ENCODE measurements around the gene UBE2G1. TPM values are rescaled to one million over a fixed set of nuclear protein-coding genes. Genes with fewer than 3 reads are reported as not detected.

UBE2G1 gene
- total and polyA plus RNA-seq, 9 of the 15 experiments (the other 6 are each of a cell fraction or from before 2014, with no cell fraction given) = 10.1 to 65.9 (median 29.7) TPM

DNA sequence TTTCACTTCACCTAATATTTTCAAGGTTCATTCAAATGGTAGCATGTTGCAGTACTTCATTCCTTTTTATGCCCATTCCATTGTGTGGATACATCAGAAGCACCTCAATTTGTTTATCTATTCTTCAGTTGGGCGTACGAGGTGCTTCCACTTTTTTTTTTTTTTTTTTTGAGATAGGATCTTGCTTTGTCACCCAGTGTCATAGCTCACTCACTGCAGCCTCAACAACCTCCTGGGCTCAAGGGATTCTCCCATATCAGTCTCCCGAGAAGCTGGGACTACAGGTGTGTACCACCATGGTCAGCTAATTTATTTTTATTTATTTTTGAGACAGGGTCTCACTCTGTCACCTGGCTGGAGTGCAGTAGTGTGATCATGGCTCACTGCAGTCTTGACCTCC, 44.7 kb upstream of the UBE2G1 start (continued):
- TF ChIP-seq, protein P1, sequence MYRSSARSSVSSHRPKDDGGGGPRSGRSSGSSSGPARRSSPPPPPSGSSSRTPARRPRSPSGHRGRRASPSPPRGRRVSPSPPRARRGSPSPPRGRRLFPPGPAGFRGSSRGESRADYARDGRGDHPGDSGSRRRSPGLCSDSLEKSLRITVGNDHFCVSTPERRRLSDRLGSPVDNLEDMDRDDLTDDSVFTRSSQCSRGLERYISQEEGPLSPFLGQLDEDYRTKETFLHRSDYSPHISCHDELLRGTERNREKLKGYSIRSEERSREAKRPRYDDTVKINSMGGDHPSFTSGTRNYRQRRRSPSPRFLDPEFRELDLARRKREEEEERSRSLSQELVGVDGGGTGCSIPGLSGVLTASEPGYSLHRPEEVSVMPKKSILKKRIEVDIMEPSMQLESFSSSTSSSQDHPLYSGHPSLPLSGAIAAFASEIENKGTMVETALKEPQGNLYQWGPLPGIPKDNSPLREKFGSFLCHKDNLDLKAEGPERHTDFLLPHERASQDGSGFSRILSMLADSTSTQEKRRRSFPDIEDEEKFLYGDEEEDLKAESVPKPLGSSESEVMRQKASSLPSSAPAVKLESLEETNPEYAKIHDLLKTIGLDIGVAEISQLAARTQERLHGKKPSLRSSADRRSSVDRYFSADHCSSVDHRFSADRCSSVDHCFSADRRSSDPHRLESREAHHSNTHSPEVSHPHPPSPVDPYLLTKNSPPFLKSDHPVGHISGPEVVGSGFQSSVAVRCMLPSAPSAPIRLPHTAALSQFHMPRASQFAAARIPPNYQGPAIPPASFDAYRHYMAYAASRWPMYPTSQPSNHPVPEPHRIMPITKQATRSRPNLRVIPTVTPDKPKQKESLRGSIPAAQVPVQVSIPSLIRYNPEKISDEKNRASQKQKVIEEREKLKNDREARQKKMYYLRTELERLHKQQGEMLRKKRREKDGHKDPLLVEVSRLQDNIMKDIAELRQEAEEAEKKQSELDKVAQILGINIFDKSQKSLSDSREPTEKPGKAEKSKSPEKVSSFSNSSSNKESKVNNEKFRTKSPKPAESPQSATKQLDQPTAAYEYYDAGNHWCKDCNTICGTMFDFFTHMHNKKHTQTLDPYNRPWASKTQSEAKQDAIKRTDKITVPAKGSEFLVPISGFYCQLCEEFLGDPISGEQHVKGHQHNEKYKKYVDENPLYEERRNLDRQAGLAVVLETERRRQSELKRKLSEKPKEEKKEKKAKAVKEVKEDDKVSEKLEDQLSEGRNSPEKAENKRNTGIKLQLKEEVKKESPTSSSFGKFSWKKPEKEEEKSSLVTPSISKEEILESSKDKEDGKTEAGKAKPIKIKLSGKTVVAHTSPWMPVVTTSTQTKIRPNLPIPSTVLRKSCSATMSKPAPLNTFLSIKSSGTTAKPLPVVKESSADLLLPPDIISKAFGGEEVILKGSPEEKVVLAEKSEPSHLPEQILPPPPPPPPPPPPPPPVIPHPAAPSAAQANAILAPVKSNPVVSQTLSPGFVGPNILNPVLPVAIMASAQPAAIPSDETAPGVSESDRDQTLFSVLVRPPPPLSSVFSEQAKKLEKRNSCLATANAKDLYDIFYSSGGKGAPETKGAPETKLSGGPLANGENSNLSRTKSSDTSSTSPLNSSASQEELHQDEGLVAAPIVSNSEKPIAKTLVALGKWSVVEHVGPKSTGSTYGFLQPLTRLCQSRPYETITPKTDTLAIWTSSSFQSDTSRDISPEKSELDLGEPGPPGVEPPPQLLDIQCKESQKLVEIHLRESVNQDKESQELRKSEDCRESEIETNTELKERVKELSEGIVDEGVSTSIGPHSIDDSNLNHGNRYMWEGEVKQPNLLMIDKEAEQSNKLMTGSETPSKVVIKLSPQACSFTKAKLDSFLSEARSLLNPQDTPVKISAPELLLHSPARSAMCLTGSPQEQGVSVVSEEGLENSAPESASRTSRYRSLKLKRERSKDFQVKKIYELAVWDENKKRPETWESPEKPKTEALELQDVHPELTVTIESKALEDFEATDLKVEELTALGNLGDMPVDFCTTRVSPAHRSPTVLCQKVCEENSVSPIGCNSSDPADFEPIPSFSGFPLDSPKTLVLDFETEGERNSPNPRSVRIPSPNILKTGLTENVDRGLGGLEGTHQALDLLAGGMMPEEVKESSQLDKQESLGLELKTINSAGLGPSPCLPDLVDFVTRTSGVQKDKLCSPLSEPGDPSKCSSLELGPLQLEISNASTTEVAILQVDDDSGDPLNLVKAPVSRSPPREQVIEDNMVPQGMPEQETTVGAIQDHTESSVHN (IDR thresholded peaks at IDR 0.05; ENCODE audit: borderline replicate concordance in 1 of 2, low read depth in 1 of 2) = no peak
- no peak for TF ChIP-seq HNRNPUL1 (IDR thresholded peaks at IDR 0.05; ENCODE audit: low read length)
- no peak for TF ChIP-seq RB1 (IDR thresholded peaks at IDR 0.05; ENCODE audit: low read depth)
- no peak for TF ChIP-seq CREBBP (IDR thresholded peaks at IDR 0.05; ENCODE audit: low read depth, low read length)
- TF ChIP-seq, protein P2, sequence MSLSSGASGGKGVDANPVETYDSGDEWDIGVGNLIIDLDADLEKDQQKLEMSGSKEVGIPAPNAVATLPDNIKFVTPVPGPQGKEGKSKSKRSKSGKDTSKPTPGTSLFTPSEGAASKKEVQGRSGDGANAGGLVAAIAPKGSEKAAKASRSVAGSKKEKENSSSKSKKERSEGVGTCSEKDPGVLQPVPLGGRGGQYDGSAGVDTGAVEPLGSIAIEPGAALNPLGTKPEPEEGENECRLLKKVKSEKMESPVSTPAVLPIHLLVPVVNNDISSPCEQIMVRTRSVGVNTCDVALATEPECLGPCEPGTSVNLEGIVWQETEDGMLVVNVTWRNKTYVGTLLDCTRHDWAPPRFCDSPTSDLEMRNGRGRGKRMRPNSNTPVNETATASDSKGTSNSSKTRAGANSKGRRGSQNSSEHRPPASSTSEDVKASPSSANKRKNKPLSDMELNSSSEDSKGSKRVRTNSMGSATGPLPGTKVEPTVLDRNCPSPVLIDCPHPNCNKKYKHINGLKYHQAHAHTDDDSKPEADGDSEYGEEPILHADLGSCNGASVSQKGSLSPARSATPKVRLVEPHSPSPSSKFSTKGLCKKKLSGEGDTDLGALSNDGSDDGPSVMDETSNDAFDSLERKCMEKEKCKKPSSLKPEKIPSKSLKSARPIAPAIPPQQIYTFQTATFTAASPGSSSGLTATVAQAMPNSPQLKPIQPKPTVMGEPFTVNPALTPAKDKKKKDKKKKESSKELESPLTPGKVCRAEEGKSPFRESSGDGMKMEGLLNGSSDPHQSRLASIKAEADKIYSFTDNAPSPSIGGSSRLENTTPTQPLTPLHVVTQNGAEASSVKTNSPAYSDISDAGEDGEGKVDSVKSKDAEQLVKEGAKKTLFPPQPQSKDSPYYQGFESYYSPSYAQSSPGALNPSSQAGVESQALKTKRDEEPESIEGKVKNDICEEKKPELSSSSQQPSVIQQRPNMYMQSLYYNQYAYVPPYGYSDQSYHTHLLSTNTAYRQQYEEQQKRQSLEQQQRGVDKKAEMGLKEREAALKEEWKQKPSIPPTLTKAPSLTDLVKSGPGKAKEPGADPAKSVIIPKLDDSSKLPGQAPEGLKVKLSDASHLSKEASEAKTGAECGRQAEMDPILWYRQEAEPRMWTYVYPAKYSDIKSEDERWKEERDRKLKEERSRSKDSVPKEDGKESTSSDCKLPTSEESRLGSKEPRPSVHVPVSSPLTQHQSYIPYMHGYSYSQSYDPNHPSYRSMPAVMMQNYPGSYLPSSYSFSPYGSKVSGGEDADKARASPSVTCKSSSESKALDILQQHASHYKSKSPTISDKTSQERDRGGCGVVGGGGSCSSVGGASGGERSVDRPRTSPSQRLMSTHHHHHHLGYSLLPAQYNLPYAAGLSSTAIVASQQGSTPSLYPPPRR (CRISPR knock-in tag; IDR thresholded peaks at IDR 0.05; ENCODE audit: borderline replicate concordance) = no peak
- no peak for TF ChIP-seq NFYB (IDR thresholded peaks at IDR 0.05; ENCODE audit: extremely low read depth, insufficient read length)
- no peak for TF ChIP-seq ZNF212 (CRISPR knock-in tag; IDR thresholded peaks at IDR 0.05)
- TF ChIP-seq, protein P3, sequence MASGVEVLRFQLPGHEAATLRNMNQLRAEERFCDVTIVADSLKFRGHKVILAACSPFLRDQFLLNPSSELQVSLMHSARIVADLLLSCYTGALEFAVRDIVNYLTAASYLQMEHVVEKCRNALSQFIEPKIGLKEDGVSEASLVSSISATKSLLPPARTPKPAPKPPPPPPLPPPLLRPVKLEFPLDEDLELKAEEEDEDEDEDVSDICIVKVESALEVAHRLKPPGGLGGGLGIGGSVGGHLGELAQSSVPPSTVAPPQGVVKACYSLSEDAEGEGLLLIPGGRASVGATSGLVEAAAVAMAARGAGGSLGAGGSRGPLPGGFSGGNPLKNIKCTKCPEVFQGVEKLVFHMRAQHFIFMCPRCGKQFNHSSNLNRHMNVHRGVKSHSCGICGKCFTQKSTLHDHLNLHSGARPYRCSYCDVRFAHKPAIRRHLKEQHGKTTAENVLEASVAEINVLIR (CRISPR knock-in tag; IDR thresholded peaks at IDR 0.05) = no peak
- no peak for TF ChIP-seq POLR2AphosphoS2 (IDR thresholded peaks at IDR 0.05; ENCODE audit: low read length)
- no peak for TF ChIP-seq EHMT2 (IDR thresholded peaks at IDR 0.05)
- TF ChIP-seq SMARCA4 (IDR thresholded peaks at IDR 0.05) = peak; percentile 88
- TF ChIP-seq MAFF (IDR thresholded peaks at IDR 0.05; ENCODE audit: low read length) = peak; percentile 67
- TF ChIP-seq, protein P4, sequence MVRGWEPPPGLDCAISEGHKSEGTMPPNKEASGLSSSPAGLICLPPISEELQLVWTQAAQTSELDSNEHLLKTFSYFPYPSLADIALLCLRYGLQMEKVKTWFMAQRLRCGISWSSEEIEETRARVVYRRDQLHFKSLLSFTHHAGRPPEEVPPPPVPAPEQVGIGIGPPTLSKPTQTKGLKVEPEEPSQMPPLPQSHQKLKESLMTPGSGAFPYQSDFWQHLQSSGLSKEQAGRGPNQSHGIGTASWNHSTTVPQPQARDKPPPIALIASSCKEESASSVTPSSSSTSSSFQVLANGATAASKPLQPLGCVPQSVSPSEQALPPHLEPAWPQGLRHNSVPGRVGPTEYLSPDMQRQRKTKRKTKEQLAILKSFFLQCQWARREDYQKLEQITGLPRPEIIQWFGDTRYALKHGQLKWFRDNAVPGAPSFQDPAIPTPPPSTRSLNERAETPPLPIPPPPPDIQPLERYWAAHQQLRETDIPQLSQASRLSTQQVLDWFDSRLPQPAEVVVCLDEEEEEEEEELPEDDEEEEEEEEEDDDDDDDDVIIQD (CRISPR knock-in tag; IDR thresholded peaks at IDR 0.05) = no peak

Data from K562 (cell line).